Peyer's patch (tissue), 4 donors: ENCODE data around the gene TRIM41. TPM values are rescaled to one million over a fixed set of nuclear protein-coding genes. Genes with fewer than 3 reads are reported as not detected.

Experiments
- DNase-seq, 3 donors: peaks; one replicate each; pipeline ENCODE4 v3.0.0-alpha.2; 2017 to 2019
- H3K27ac ChIP-seq, 4 donors: fragments of 200-600 bp; sonication (generic); one replicate each; pipeline ENCODE4 v1.5.1; 2016 to 2019
- H3K27me3 ChIP-seq, 2 donors: fragments of 200-600 bp; sonication (generic); one replicate each; pipeline ENCODE4 v1.5.1; 2019
- H3K36me3 ChIP-seq, 3 donors: fragments of 200-600 bp; sonication (generic); one replicate each; pipeline ENCODE4 v1.5.1; 2016 to 2019
- H3K4me1 ChIP-seq, 4 donors: fragments of 200-600 bp; sonication (generic); one replicate each; pipeline ENCODE4 v1.5.1; 2016 to 2019
- H3K4me3 ChIP-seq, 4 donors: fragments of 200-600 bp; sonication (generic); 1 replicate in 3 of 4; 2 replicates in 1 of 4; pipeline ENCODE4 v1.5.1; 2016 to 2019; ENCODE audit warnings: mild to moderate bottlenecking in 1 of 4
- H3K9me3 ChIP-seq, 4 donors: fragments of 200-600 bp; sonication (generic); one replicate each; pipeline ENCODE4 v1.5.1; 2016 to 2019; ENCODE audit warnings: mild to moderate bottlenecking in 1 of 4
- CTCF ChIP-seq, 6 experiments: fragments of 450-650 bp in 4 of 6; fragments of 200-600 bp in 2 of 6; sonication (generic) in 1 of 6; IDR thresholded peaks; one replicate each; pipeline ENCODE4 v1.5.1; 2017 to 2019; ENCODE audit warnings: antibody characterized with exemption in 6 of 6, mild to moderate bottlenecking in 3 of 6, moderate library complexity in 1 of 6
- POLR2A ChIP-seq, 2 donors: fragments of 450-650 bp; IDR thresholded peaks; one replicate each; pipeline ENCODE4 v1.5.1; 2017; ENCODE audit warnings: antibody characterized with exemption in 2 of 2, mild to moderate bottlenecking in 2 of 2, moderate library complexity in 2 of 2
- total RNA-seq, 4 donors: library from RNA; depleted of rRNA; stranded (reverse); fragments of >200 nt; gene quantifications; one replicate each; pipeline ENCODE4 v1.1.0, GENCODE V29; 2016

TRIM41 gene
- total RNA-seq, 4 donors from 2014 or later, result 13.7 to 31.4 (median 21.8) TPM

- Histone ChIP-seq H3K4me3 (peak overlapping the region in 1 of 4 donors; percentile 60), H3K27ac (peak overlapping the region in 2 of 4 donors; percentile 22 to 40), H3K36me3 (no peaks in the 10 kb centered on the region), H3K27me3 (no peaks in the 10 kb centered on the region), H3K4me1 (peaks cover 3 to 41% (median 19%) of the 10 kb centered on the region in 4 donors), H3K9me3 (no peaks in the 10 kb centered on the region)
- TF ChIP-seq CTCF (IDR thresholded peaks at IDR 0.05) (no peak), POLR2A (IDR thresholded peaks at IDR 0.05) (no peak)
- no peak for DNase-seq
Observed at GRCh38 chr5:181203093-181203711, 19.9 kb upstream of the TRIM41 start.

- DNase-seq, result peak in 2 of 3 donors; percentile 47 to 50
- peak overlapping the region in 3 of 4 donors; percentile 22 to 58 (median 40) for H3K27ac ChIP-seq
- no peaks in the 10 kb centered on the region for H3K36me3 ChIP-seq
- H3K4me3 ChIP-seq, result peak overlapping the region; percentile 54 to 67 (median 62)
- peaks cover 3 to 41% (median 19%) of the 10 kb centered on the region in 4 donors for H3K4me1 ChIP-seq
- TF ChIP-seq POLR2A (IDR thresholded peaks at IDR 0.05) (no peak), CTCF (IDR thresholded peaks at IDR 0.05) (no peak)
- no peaks in the 10 kb centered on the region for H3K27me3 ChIP-seq
- H3K9me3 ChIP-seq, result no peaks in the 10 kb centered on the region
Observed at GRCh38 chr5:181203777-181204112, 19.3 kb upstream of the TRIM41 start.

GRCh38 chr5:181204113-181204825, 18.8 kb upstream of the TRIM41 start:
- Histone ChIP-seq H3K27ac (peak overlapping the region in 3 of 4 donors; percentile 22 to 58 (median 40)), H3K9me3 (no peaks in the 10 kb centered on the region), H3K4me1 (peaks cover 3 to 41% (median 19%) of the 10 kb centered on the region in 4 donors), H3K4me3 (peak overlapping the region; percentile 54 to 67 (median 62)), H3K36me3 (no peaks in the 10 kb centered on the region), H3K27me3 (no peaks in the 10 kb centered on the region)
- DNase-seq, result peak in 2 of 3 donors; percentile 50 to 56
- TF ChIP-seq CTCF (IDR thresholded peaks at IDR 0.05), result no peak
- TF ChIP-seq POLR2A (IDR thresholded peaks at IDR 0.05), result no peak

GRCh38 chr5:181204826-181205760, 18.0 kb upstream of the TRIM41 start, which contains the start of gene TRIM7:
TSS of gene TRIM7 (minus strand) at chr5:181205196. CDS start at chr5:181205110, 86 bp downstream.
- H3K27me3 ChIP-seq, result no peaks in the 10 kb centered on the region
- peak within 1 kb of the TSS; percentile 54 to 67 (median 62) for H3K4me3 ChIP-seq
- no peaks in the 10 kb centered on the region for H3K36me3 ChIP-seq
- peak in 1 of 3 donors; percentile 69 for DNase-seq
- TF ChIP-seq CTCF (IDR thresholded peaks at IDR 0.05) (no peak), POLR2A (IDR thresholded peaks at IDR 0.05) (no peak)
- peak within 1 kb of the TSS in 3 of 4 donors; percentile 22 to 76 (median 40) for H3K27ac ChIP-seq
- H3K4me1 ChIP-seq, result peaks cover 3 to 41% (median 19%) of the 10 kb centered on the region in 4 donors
- H3K9me3 ChIP-seq, result no peaks in the 10 kb centered on the region
